ENCODE results near the gene WAPL. TPM values are rescaled to one million over a fixed set of nuclear protein-coding genes. Genes with fewer than 3 reads are reported as not detected.

Gene WAPL
- total and polyA plus RNA-seq, 2 of the 4 experiments (the other 2 are of a cell fraction), result 11.5 to 31.7 TPM

DNA sequence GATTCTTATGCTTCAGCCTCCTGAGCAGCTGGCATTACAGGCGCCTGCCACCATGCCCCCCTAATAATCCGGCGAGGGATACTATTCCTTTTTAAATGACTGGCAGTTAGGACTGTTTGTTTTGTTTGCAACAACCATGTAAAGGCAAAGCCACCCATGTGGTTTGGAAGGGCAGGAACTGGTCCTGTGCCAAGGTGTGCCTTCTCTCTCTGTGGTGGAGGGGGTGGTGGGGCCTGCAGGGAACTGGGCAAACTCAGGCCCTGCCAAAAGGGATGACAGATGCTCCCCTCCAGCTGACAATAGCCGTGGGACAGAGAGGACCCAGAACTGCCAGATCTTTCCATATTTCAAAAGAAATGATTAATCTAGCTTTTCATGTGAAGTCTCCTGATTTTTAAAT, 23.5 kb upstream of the WAPL start:
- POLR2A ChIA-PET (ENCODE audit: unreplicated experiment), result no interaction called here
- Histone ChIP-seq H4K8ac (ENCODE audit: low read depth in 2 of 2, low read length in 2 of 2) (no peak overlapping the region), H2AK9ac (replicated peaks; ENCODE audit: low read depth, low read length, poor library complexity) (no peak overlapping the region), H4K5ac (ENCODE audit: low read depth, low read length) (no peak overlapping the region), H3K18ac (ENCODE audit: low read depth, low read length) (no peak overlapping the region), H3K56ac (ENCODE audit: extremely low read depth, insufficient read depth, low read length) (no peak overlapping the region), H3K9me1 (ENCODE audit: insufficient read depth, low read length) (no peaks in the 10 kb centered on the region; the same call in 1 of the 2 replicates), H3K36me3 (ENCODE audit: control insufficient read depth, insufficient read depth, low read length) (no peaks in the 10 kb centered on the region), H3K79me1 (ENCODE audit: low read depth in 1 of 2, low read length in 2 of 2) (no peaks in the 10 kb centered on the region), H3K4me3 (ENCODE audit: insufficient read depth, low read depth, low read length) (no peak overlapping the region), H3K4ac (ENCODE audit: low read depth, low read length) (no peak overlapping the region), H2BK5ac (ENCODE audit: low read depth, low read length, poor library complexity, severe bottlenecking) (no peak overlapping the region), H2BK15ac (ENCODE audit: low read depth, low read length) (no peak overlapping the region), H2AFZ (replicated peaks; ENCODE audit: low read length, poor library complexity) (no peak overlapping the region), H2AK5ac (ENCODE audit: low read depth, low read length) (no peak overlapping the region), H3K4me1 (ENCODE audit: control insufficient read depth, insufficient read depth, low read length) (no peaks in the 10 kb centered on the region), H3K27ac (ENCODE audit: insufficient read depth, low read length) (no peak overlapping the region), H2BK120ac (ENCODE audit: low read depth, low read length) (no peak overlapping the region), H3K27me3 (ENCODE audit: control insufficient read depth, insufficient read depth, low read length) (peaks cover 4% of the 10 kb centered on the region), H2BK20ac (ENCODE audit: low read depth, low read length) (no peak overlapping the region), H3K9me3 (ENCODE audit: control insufficient read depth, insufficient read depth, low read length) (peaks cover 2% of the 10 kb centered on the region; the same call in 1 of the 2 replicates), H4K91ac (ENCODE audit: insufficient read depth, low read depth, low read length) (no peak overlapping the region), H3K14ac (replicated peaks; ENCODE audit: low read depth, low read length) (no peak overlapping the region), H3K23ac (ENCODE audit: low read depth, low read length) (no peak overlapping the region), H3K9ac (ENCODE audit: low read depth, low read length) (no peak overlapping the region), H4K20me1 (ENCODE audit: insufficient read depth, low read length) (no peaks in the 10 kb centered on the region), H3K4me2 (ENCODE audit: low read depth, low read length) (no peak overlapping the region)
- no peak for ATAC-seq (ENCODE audit: low read depth)
- in situ Hi-C loops (cut with MboI; ENCODE audit: low sequenced_read_pairs) (no loop called here), dilution Hi-C loops (cut with HindIII; ENCODE audit: low sequenced_read_pairs, unreplicated experiment) (no loop called here), intact Hi-C loops (cut with micrococcal nuclease) (no loop called here)
- no TSS peak for BruUV-seq (replicated peaks)
- no peak for DNase-seq
- WGBS, 2 experiments (ENCODE audit: extremely low coverage in 2 of 2, insufficient read length in 1 of 2), result 0% methylated on average over 1 of the region's 4 CpGs; no CpG with 5 or more reads in 1 of the 2 experiments
- CTCF ChIA-PET, result no interaction called here
- TF ChIP-seq MAFK (IDR thresholded peaks at IDR 0.05; ENCODE audit: low read depth, low read length), result no peak
- TF ChIP-seq FOS (IDR thresholded peaks at IDR 0.05; ENCODE audit: low read depth, low read length), result no peak
- TF ChIP-seq SMC3 (IDR thresholded peaks at IDR 0.05; ENCODE audit: low read depth, low read length), result no peak
- TF ChIP-seq RAD21 (IDR thresholded peaks at IDR 0.05; ENCODE audit: low read length), result no peak
- no peak for TF ChIP-seq MXI1 (IDR thresholded peaks at IDR 0.05; ENCODE audit: borderline replicate concordance, low read depth, low read length)
- TF ChIP-seq POLR2A (IDR thresholded peaks at IDR 0.05; ENCODE audit: low read depth, low read length), result no peak
- no peak for TF ChIP-seq BHLHE40 (IDR thresholded peaks at IDR 0.05; ENCODE audit: low read depth, low read length)
- TF ChIP-seq, protein P1, sequence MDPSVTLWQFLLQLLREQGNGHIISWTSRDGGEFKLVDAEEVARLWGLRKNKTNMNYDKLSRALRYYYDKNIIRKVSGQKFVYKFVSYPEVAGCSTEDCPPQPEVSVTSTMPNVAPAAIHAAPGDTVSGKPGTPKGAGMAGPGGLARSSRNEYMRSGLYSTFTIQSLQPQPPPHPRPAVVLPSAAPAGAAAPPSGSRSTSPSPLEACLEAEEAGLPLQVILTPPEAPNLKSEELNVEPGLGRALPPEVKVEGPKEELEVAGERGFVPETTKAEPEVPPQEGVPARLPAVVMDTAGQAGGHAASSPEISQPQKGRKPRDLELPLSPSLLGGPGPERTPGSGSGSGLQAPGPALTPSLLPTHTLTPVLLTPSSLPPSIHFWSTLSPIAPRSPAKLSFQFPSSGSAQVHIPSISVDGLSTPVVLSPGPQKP (IDR thresholded peaks at IDR 0.05; ENCODE audit: borderline replicate concordance, low read depth, low read length), result no peak
- TF ChIP-seq NFE2L2 (IDR thresholded peaks at IDR 0.05; ENCODE audit: low read depth, low read length), result no peak
- TF ChIP-seq CEBPB (IDR thresholded peaks at IDR 0.05; ENCODE audit: low read depth, low read length), result no peak
- no peak for TF ChIP-seq CHD1 (IDR thresholded peaks at IDR 0.05; ENCODE audit: low read depth, low read length)
- TF ChIP-seq, protein P2, sequence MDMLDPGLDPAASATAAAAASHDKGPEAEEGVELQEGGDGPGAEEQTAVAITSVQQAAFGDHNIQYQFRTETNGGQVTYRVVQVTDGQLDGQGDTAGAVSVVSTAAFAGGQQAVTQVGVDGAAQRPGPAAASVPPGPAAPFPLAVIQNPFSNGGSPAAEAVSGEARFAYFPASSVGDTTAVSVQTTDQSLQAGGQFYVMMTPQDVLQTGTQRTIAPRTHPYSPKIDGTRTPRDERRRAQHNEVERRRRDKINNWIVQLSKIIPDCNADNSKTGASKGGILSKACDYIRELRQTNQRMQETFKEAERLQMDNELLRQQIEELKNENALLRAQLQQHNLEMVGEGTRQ (IDR thresholded peaks at IDR 0.05; ENCODE audit: low read depth, low read length), result no peak
- no peak for TF ChIP-seq RCOR1 (IDR thresholded peaks at IDR 0.05; ENCODE audit: insufficient replicate concordance, low read length)
- TF ChIP-seq, protein P3, sequence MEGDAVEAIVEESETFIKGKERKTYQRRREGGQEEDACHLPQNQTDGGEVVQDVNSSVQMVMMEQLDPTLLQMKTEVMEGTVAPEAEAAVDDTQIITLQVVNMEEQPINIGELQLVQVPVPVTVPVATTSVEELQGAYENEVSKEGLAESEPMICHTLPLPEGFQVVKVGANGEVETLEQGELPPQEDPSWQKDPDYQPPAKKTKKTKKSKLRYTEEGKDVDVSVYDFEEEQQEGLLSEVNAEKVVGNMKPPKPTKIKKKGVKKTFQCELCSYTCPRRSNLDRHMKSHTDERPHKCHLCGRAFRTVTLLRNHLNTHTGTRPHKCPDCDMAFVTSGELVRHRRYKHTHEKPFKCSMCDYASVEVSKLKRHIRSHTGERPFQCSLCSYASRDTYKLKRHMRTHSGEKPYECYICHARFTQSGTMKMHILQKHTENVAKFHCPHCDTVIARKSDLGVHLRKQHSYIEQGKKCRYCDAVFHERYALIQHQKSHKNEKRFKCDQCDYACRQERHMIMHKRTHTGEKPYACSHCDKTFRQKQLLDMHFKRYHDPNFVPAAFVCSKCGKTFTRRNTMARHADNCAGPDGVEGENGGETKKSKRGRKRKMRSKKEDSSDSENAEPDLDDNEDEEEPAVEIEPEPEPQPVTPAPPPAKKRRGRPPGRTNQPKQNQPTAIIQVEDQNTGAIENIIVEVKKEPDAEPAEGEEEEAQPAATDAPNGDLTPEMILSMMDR (conservative IDR thresholded peaks at IDR 0.05; ENCODE audit: low read depth, low read length), result no peak
- no peak for TF ChIP-seq RFX5 (IDR thresholded peaks at IDR 0.05; ENCODE audit: low read depth, low read length)
- no peak for TF ChIP-seq MAZ (IDR thresholded peaks at IDR 0.05; ENCODE audit: borderline replicate concordance, low read depth, low read length)

All from IMR-90 (cell line).